ENCODE data around the gene CLEC4G. TPM values are rescaled to one million over a fixed set of nuclear protein-coding genes. Genes with fewer than 3 reads are reported as not detected.

Gene CLEC4G
- total and polyA plus RNA-seq, 2 of the 13 experiments (the other 11 are each of a cell fraction or from before 2014, with no cell fraction given): not detected

DNA sequence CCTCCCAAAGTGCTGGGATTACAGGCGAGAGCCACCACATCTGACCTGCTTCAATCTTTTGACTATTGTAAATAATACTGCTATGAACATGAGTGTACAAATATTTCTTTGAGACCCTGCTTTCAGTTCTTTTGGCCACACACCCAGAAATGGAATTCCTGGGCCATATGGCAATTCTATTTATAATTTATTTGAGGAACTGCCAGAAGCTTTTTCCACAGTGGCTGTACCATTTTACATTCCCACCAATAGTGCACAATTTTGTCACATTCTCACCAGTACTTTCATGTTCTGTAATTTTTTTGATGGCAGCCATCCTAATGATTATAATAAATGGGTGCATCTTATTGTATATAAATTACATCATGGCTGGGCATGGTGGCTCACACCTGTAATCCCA lies 16.2 kb downstream of the CLEC4G start:
- no peak for FAIRE-seq

DNA sequence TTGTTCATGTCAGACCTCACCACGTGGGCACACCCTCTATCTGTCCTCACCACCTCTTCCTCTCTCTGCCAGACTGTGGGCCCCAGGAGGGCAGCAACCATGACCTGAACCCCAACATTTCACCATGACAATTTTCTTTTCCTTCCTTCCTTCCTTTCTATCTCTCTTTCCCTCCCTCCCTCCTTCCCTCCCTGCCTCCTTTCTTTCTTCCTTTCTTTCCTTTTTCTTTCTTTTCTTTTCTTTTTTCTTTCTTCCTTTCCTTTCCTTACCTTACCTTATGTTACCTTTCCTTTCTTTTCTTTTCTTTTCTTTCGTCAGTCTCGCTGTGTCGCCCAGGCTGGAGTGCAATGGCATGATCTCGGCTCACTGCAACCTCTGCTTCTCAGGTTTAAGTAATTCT lies 21.3 kb downstream of the CLEC4G start:
- 38% methylated on average over 5 of the region's 5 CpGs for WGBS (ENCODE audit: low lambda C conversion rate)
- in situ Hi-C loops (cut with HindIII; ENCODE audit: extremely low pct_ligation_motif_present, low pct_unique_long_range_greater_than_20kb): no loop called here
- no peak overlapping the region for H3K4me3 ChIP-seq (replicated peaks in 1 of 3; ENCODE audit: insufficient read depth in 1 of 3, low read depth in 2 of 3, low read length in 3 of 3)
- FAIRE-seq (no peak), ATAC-seq (no peak), DNase-seq (ENCODE audit: low spot score) (no peak)
- H3K4me2 ChIP-seq (ENCODE audit: low read depth, low read length): no peak overlapping the region
- H3K27ac ChIP-seq (ENCODE audit: extremely low read length, insufficient read depth, low read length): no peak overlapping the region
- H3K9ac ChIP-seq (ENCODE audit: insufficient read depth, low read depth, low read length): no peak overlapping the region
- no peaks in the 10 kb centered on the region for H3K36me3 ChIP-seq (replicated peaks in 1 of 2; ENCODE audit: control insufficient read depth in 1 of 2, insufficient read depth in 2 of 2, low read length in 2 of 2)
- H4K20me1 ChIP-seq (ENCODE audit: insufficient read depth, low read length): no peaks in the 10 kb centered on the region
- no TSS peak for BruUV-seq (replicated peaks)
- no peak overlapping the region for H2AFZ ChIP-seq (ENCODE audit: low read length)
- H3K9me3 ChIP-seq (ENCODE audit: low read length): no peaks in the 10 kb centered on the region
- H3K4me1 ChIP-seq (ENCODE audit: insufficient read depth, low read length): no peaks in the 10 kb centered on the region
- ChIA-PET POLR2A (no interaction called here), CTCF (ENCODE audit: low intra/inter-chr PET ratio, low total read pairs) (no interaction called here)
- H3K27me3 ChIP-seq (ENCODE audit: control insufficient read depth in 1 of 2, insufficient read depth in 2 of 2, low read length in 2 of 2): peaks cover 0 to 7% of the 10 kb centered on the region in 2 experiments; a peak in 3 of 5 replicates
- H3K79me2 ChIP-seq (ENCODE audit: insufficient read depth, low read length): no peaks in the 10 kb centered on the region
- intact Hi-C loops (cut with micrococcal nuclease; ENCODE audit: unreplicated experiment): no loop called here
- no peak for TF ChIP-seq ZNF850 (CRISPR knock-in tag; conservative IDR thresholded peaks at IDR 0.05)
- no peak for TF ChIP-seq ERF (CRISPR knock-in tag; IDR thresholded peaks at IDR 0.05)
- TF ChIP-seq CREB1 (IDR thresholded peaks at IDR 0.05): no peak
- TF ChIP-seq CREB1 (CRISPR knock-in tag; IDR thresholded peaks at IDR 0.05): no peak
- TF ChIP-seq ZNF160 (CRISPR knock-in tag; IDR thresholded peaks at IDR 0.05): no peak
- TF ChIP-seq, protein P1, sequence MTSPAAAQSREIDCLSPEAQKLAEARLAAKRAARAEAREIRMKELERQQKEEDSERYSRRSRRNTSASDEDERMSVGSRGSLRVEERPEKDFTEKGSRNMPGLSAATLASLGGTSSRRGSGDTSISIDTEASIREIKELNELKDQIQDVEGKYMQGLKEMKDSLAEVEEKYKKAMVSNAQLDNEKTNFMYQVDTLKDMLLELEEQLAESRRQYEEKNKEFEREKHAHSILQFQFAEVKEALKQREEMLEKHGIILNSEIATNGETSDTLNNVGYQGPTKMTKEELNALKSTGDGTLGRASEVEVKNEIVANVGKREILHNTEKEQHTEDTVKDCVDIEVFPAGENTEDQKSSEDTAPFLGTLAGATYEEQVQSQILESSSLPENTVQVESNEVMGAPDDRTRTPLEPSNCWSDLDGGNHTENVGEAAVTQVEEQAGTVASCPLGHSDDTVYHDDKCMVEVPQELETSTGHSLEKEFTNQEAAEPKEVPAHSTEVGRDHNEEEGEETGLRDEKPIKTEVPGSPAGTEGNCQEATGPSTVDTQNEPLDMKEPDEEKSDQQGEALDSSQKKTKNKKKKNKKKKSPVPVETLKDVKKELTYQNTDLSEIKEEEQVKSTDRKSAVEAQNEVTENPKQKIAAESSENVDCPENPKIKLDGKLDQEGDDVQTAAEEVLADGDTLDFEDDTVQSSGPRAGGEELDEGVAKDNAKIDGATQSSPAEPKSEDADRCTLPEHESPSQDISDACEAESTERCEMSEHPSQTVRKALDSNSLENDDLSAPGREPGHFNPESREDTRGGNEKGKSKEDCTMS (CRISPR knock-in tag; conservative IDR thresholded peaks at IDR 0.05): no peak
- no peak for TF ChIP-seq ZNF235 (CRISPR knock-in tag; IDR thresholded peaks at IDR 0.05; ENCODE audit: borderline replicate concordance)
- no peak for TF ChIP-seq REXO4 (CRISPR knock-in tag; IDR thresholded peaks at IDR 0.05; ENCODE audit: borderline replicate concordance)
- no peak for TF ChIP-seq GATA4 (IDR thresholded peaks at IDR 0.05; ENCODE audit: borderline replicate concordance, low read depth)
- TF ChIP-seq, protein P2, sequence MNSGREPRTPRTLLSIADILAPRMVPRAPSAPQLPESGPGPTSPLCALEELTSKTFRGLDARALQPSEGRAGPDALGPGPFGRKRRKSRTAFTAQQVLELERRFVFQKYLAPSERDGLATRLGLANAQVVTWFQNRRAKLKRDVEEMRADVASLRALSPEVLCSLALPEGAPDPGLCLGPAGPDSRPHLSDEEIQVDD (CRISPR knock-in tag; IDR thresholded peaks at IDR 0.05; ENCODE audit: borderline replicate concordance): no peak
- TF ChIP-seq ZNF557 (CRISPR knock-in tag; IDR thresholded peaks at IDR 0.05): no peak
- no peak for TF ChIP-seq RBAK (CRISPR knock-in tag; IDR thresholded peaks at IDR 0.05)

More for the DNA sequence above, 16.2 kb downstream of the CLEC4G start:
- H3K9me3 ChIP-seq (ENCODE audit: low read length): no peaks in the 10 kb centered on the region
- in situ Hi-C loops (cut with HindIII; ENCODE audit: extremely low pct_ligation_motif_present, low pct_unique_long_range_greater_than_20kb) (no loop called here), intact Hi-C loops (cut with micrococcal nuclease; ENCODE audit: unreplicated experiment) (no loop called here)
- WGBS (ENCODE audit: low lambda C conversion rate): 33% methylated on average over 1 of the region's 1 CpG
- H3K4me3 ChIP-seq (replicated peaks in 1 of 3; ENCODE audit: insufficient read depth in 1 of 3, low read depth in 2 of 3, low read length in 3 of 3): no peak overlapping the region
- no peak for TF ChIP-seq MTA3 (CRISPR knock-in tag; IDR thresholded peaks at IDR 0.05)
- no peak for TF ChIP-seq SRF (IDR thresholded peaks at IDR 0.05; ENCODE audit: low read depth, low read length)
- no peak for TF ChIP-seq POGZ (CRISPR knock-in tag; IDR thresholded peaks at IDR 0.05)
- no peak for TF ChIP-seq ZFYVE20 (CRISPR knock-in tag; IDR thresholded peaks at IDR 0.05; ENCODE audit: borderline replicate concordance, low read depth)
- TF ChIP-seq, protein P3, sequence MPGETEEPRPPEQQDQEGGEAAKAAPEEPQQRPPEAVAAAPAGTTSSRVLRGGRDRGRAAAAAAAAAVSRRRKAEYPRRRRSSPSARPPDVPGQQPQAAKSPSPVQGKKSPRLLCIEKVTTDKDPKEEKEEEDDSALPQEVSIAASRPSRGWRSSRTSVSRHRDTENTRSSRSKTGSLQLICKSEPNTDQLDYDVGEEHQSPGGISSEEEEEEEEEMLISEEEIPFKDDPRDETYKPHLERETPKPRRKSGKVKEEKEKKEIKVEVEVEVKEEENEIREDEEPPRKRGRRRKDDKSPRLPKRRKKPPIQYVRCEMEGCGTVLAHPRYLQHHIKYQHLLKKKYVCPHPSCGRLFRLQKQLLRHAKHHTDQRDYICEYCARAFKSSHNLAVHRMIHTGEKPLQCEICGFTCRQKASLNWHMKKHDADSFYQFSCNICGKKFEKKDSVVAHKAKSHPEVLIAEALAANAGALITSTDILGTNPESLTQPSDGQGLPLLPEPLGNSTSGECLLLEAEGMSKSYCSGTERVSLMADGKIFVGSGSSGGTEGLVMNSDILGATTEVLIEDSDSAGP (CRISPR knock-in tag; IDR thresholded peaks at IDR 0.05; ENCODE audit: borderline replicate concordance): no peak
- TF ChIP-seq FOXJ3 (CRISPR knock-in tag; IDR thresholded peaks at IDR 0.05; ENCODE audit: borderline replicate concordance): no peak
- TF ChIP-seq HDAC6 (IDR thresholded peaks at IDR 0.05; ENCODE audit: low read depth, low read length): no peak
- BruUV-seq (replicated peaks): no TSS peak
- DNase-seq (ENCODE audit: low spot score) (no peak), ATAC-seq (no peak)
- H3K4me1 ChIP-seq (ENCODE audit: insufficient read depth, low read length): no peaks in the 10 kb centered on the region
- ChIA-PET POLR2A (no interaction called here), CTCF (ENCODE audit: low intra/inter-chr PET ratio, low total read pairs) (no interaction called here)
- H3K36me3 ChIP-seq (replicated peaks in 1 of 2; ENCODE audit: control insufficient read depth in 1 of 2, insufficient read depth in 2 of 2, low read length in 2 of 2): no peaks in the 10 kb centered on the region
- no peak overlapping the region for H3K27ac ChIP-seq (ENCODE audit: extremely low read length, insufficient read depth, low read length)
- H3K79me2 ChIP-seq (ENCODE audit: insufficient read depth, low read length): no peaks in the 10 kb centered on the region
- no peak overlapping the region for H3K9ac ChIP-seq (ENCODE audit: insufficient read depth, low read depth, low read length)
- H3K4me2 ChIP-seq (ENCODE audit: low read depth, low read length): no peak overlapping the region
- no peaks in the 10 kb centered on the region; a peak in 1 of 5 replicates for H3K27me3 ChIP-seq (ENCODE audit: control insufficient read depth in 1 of 2, insufficient read depth in 2 of 2, low read length in 2 of 2)
- no peaks in the 10 kb centered on the region for H4K20me1 ChIP-seq (ENCODE audit: insufficient read depth, low read length)
- H2AFZ ChIP-seq (ENCODE audit: low read length): no peak overlapping the region
